ENCODE data around the gene RASSF10.
"Not testable (repeated sequence)": the region's sequence is repeated elsewhere in the genome, so short reads cannot be mapped to it uniquely, and the experiment has no call there.

Gene RASSF10

GRCh38 chr11:13040969-13041561 lies 31.9 kb downstream of the RASSF10 start:
- Histone ChIP-seq H3K36me3 (no peaks in the 10 kb centered on the region), H3K9me3 (no peaks in the 10 kb centered on the region), H3K27me3 (no peaks in the 10 kb centered on the region)

GRCh38 chr11:13042873-13043342 lies 33.8 kb downstream of the RASSF10 start:
- H3K4me3 ChIP-seq (ENCODE audit: low read depth, low read length) = no peak overlapping the region
- H3K4me1 ChIP-seq = no peaks in the 10 kb centered on the region
- TF ChIP-seq CTCF (IDR thresholded peaks at IDR 0.05; ENCODE audit: low read depth, low read length) = no peak
- no peak for DNase-seq
- no peaks in the 10 kb centered on the region for H3K36me3 ChIP-seq
- H3K9me3 ChIP-seq = no peaks in the 10 kb centered on the region
- H3K27me3 ChIP-seq = no peaks in the 10 kb centered on the region

More at GRCh38 chr11:13040969-13041561, 31.9 kb downstream of the RASSF10 start:
- Histone ChIP-seq H3K4me3 (ENCODE audit: low read depth, low read length) (no peak overlapping the region), H3K4me1 (no peaks in the 10 kb centered on the region)
- no peak for DNase-seq
- TF ChIP-seq CTCF (IDR thresholded peaks at IDR 0.05; ENCODE audit: low read depth, low read length) = no peak

- H3K4me3 ChIP-seq (ENCODE audit: low read depth, low read length) = no peak overlapping the region
- no peak for TF ChIP-seq CTCF (IDR thresholded peaks at IDR 0.05; ENCODE audit: low read depth, low read length)
- H3K36me3 ChIP-seq = no peaks in the 10 kb centered on the region
- DNase-seq = no peak
- H3K4me1 ChIP-seq = no peaks in the 10 kb centered on the region
- no peaks in the 10 kb centered on the region for H3K9me3 ChIP-seq
- H3K27me3 ChIP-seq = no peaks in the 10 kb centered on the region
Observed at GRCh38 chr11:13043912-13044628, 35.0 kb downstream of the RASSF10 start.

GRCh38 chr11:13045089-13045488 lies 36.0 kb downstream of the RASSF10 start:
- H3K4me1 ChIP-seq; H3K9me3 ChIP-seq; H3K4me3 ChIP-seq (ENCODE audit: low read depth, low read length); H3K27me3 ChIP-seq; H3K36me3 ChIP-seq; DNase-seq: not testable (repeated sequence)

- TF ChIP-seq CTCF (IDR thresholded peaks at IDR 0.05; ENCODE audit: low read depth, low read length) = no peak
- Histone ChIP-seq H3K9me3 (no peaks in the 10 kb centered on the region), H3K4me3 (ENCODE audit: low read depth, low read length) (no peak overlapping the region), H3K36me3 (no peaks in the 10 kb centered on the region), H3K4me1 (no peaks in the 10 kb centered on the region), H3K27me3 (no peaks in the 10 kb centered on the region)
- no peak for DNase-seq
Observed at GRCh38 chr11:13045734-13046133, 36.6 kb downstream of the RASSF10 start.

- no peak overlapping the region for H3K4me3 ChIP-seq (ENCODE audit: low read depth, low read length)
- DNase-seq = no peak
- H3K36me3 ChIP-seq = no peaks in the 10 kb centered on the region
- no peaks in the 10 kb centered on the region for H3K4me1 ChIP-seq
- no peaks in the 10 kb centered on the region for H3K9me3 ChIP-seq
- H3K27me3 ChIP-seq = no peaks in the 10 kb centered on the region
- no peak for TF ChIP-seq CTCF (IDR thresholded peaks at IDR 0.05; ENCODE audit: low read depth, low read length)
Observed at GRCh38 chr11:13046637-13047570, 37.8 kb downstream of the RASSF10 start.

Measured in BE2C (cell line).